GM18907 (cell line): Measurements from ENCODE around the gene MIR17HG.
"Not testable (repeated sequence)": the region's sequence is repeated elsewhere in the genome, so short reads cannot be mapped to it uniquely, and the experiment has no call there.

Source experiments
- ATAC-seq: cut with Tn5 transposase; IDR thresholded peaks from one replicate; pipeline ENCODE4 v1.9.1; 2021; ENCODE audit warnings: mild to moderate bottlenecking, moderate library complexity; ENCODE audit not compliant: unreplicated experiment

The MIR17HG gene

DNA sequence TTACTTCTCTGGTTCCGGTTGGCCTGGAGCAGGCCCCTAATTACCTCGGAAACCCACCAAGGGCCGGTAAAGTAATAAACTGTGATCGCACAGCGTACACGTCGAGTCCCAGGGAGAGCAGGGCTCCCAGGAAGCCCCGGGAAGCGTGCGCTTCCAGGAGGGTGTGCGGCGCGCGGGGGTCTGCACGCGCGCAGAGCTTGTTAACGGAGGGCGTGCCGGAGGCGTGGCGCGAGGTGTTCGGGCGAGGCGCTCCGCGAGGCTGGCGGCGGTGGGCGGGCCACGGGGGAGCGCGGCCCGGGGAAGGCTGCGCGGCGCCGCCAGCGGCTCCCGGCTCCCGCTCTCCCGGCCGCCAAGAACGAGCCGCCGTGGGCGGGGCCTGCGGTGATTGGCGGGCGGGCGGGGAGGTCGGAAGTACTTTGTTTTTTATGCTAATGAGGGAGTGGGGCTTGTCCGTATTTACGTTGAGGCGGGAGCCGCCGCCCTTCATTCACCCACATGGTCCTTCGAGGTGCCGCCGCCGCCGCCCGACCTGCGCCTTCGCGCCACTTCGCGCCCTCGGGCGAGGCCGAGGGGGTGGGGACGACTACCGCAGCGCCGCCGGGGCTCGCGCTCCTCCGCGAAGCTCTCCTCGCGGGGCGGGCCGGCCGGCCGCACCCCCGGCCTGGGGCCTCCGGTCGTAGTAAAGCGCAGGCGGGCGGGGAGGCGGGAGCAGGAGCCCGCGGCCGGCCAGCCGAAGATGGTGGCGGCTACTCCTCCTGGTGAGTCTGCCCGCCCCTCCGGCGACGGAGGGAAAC lies at the start of gene MIR17HG:
TSS of gene MIR17HG (plus strand) at position 486 of the 794 bp plus-strand sequence.
- ATAC-seq: peak; percentile 59

GRCh38 chr13:91298060-91298459 lies 49.4 kb upstream of the MIR17HG start:
- ATAC-seq: no peak

DNA sequence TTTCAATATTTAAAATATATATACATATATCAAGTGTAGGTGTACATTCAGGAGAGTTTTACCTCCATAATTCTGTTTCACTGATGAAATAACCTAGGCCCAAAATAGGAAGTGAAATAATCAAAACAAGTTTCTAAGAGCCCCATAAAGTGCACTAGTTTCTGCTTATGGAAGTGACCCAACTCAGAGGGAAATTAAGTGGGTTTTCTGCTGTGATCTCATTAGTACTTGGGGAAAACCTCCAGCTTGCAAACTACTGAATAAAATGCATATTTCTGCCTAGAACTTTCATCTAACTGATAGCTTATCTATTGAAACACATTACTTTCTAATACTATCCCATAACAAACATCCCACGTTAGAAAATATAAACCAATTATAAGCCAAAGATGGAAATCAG lies 45.4 kb upstream of the MIR17HG start:
- peak; percentile 95 for ATAC-seq

DNA sequence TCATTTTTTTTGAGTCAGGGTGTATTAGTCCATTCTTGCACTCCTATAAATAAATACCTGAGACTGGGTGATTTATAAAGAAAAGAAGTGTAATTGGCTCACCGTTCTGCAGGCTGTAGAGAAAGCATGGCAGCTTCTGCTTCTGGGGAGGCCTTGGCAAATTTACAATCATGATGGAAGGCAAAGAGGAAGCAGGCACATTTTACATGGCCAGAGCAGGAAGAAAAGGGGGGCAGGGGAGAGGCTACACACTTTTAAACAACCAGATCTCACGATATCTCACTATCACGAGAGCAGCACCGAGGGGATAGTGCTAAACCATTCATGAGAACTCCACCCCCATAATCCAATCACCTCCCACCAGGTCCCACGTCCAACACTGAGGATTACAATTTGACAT lies 44.5 kb upstream of the MIR17HG start:
- no peak for ATAC-seq

GRCh38 chr13:91304741-91305140 lies 42.7 kb upstream of the MIR17HG start:
- ATAC-seq: no peak

DNA sequence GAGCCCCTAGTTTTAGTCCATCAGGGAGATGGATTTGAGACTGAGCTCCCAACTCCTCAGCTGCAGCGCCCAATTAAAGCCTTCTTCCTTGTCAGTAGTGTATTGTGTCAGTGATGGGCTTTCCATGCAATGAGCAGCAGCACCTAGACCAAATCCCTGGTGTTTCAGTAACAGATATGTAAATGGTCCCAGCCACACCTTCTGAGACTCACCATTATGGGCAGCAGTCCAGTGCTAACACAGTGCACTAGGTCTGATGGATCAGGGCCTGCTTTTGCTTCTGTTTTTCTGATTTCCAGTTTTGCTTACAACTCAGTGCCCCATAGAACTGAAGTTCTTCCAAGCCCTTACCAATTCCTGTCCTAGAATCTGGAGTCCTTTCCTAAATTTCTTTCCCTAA lies 41.8 kb upstream of the MIR17HG start:
- ATAC-seq: no peak

DNA sequence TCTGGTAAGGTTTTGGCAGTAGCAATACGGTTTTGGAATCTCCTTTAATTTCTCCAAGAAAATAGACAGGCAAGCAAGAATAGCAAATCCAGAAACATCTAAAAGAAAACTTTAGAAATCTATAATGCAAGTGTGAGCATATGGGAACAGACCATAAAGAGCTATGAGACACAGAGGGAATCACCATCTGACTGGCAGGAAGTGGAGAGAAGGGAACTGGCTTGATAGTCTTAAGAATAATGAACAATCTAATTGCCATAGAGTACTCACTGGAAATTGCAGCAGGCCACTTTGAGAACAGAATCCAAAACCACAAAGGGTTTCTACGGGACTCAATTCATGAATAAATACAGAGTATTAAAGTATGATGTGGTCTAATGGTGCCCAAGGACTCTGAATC lies 39.6 kb upstream of the MIR17HG start:
- no peak for ATAC-seq

GRCh38 chr13:91308299-91308698 lies 39.2 kb upstream of the MIR17HG start:
- no peak for ATAC-seq

DNA sequence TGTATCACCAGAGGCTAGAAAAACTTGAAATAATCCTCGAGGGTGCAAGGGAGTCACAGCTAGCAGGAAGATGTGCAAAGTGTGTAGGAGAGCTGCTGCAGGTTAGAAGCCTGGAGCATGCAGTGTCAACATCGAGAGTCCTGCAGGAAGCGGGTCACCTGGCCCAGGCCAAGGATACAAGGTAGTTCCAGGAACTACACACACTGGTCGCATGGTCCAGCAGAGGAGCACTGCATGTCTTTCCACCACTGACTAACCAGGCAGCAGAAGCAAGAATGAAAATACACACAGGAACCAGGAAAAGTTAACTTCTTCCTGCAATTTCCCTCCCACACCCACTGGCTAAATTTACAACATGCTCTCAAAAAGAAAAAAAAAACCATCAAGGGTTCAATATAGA lies 36.0 kb upstream of the MIR17HG start:
- no peak for ATAC-seq

- peak; percentile 34 for ATAC-seq
Measured at GRCh38 chr13:91312324-91312723, 35.2 kb upstream of the MIR17HG start.

DNA sequence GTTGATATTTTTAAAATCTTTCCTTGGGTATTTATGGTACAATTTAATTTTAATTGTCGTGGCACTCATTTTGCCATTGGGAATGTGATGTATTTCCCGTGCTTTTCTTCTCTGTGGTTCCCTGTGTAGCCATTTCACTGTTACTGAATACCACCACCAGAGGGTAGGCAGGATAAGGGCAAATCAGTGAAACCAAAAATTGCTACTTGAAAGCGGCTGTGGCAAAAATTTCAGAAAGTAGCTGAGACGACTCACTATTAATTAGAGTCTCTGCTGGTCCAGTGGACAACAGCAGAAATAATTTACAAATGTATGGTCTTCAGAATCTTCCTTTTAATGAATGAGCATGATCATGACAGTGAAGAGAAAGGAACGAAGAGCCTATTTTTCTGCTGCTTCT lies 34.4 kb upstream of the MIR17HG start:
- peak; percentile 82 for ATAC-seq

DNA sequence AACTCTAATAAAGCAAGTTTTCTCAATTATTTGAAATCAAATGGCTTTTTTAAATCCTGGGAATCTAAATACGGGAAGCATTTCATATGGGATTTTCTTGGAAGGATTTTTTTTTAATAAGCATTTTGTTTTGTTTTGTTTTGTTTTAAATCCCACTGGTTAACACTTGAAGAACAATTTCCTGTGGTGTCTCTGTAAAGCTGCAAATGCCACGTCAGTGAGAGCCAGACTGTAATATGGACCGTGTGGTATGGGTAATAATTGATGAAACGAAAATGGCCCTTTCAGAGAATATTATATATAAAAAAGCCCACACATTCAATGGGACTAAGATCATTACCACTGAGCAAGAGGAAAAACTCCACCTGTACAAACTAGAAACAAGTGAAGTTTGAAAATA lies 33.9 kb upstream of the MIR17HG start:
- peak; percentile 85 for ATAC-seq

- no peak for ATAC-seq
Measured at GRCh38 chr13:91314888-91315287, 32.6 kb upstream of the MIR17HG start.

GRCh38 chr13:91318886-91319285 lies 28.6 kb upstream of the MIR17HG start:
- no peak for ATAC-seq

- no peak for ATAC-seq
Measured at GRCh38 chr13:91319996-91320395, 27.5 kb upstream of the MIR17HG start.

GRCh38 chr13:91320990-91321389 lies 26.5 kb upstream of the MIR17HG start:
- not testable (repeated sequence) for ATAC-seq

GRCh38 chr13:91323349-91323748 lies 24.1 kb upstream of the MIR17HG start:
- no peak for ATAC-seq

DNA sequence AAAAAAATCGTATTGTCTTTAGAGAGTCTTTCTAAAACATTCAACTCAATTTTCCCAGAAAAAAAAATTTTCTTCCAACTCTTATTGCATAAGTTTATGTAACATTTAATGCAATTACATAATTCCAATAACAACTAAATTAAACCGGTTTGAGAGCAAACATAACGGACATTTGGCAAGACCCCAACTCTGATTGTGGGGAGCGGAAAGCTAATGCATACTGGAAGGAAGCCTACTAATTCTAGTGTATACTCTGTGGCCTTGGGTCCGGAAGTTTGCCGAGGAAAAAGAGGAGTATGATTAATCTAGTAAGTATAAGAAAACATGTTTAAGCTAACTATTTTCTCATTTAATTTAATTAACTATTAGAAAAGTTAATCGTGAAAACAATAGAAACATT lies 21.3 kb upstream of the MIR17HG start:
- ATAC-seq: no peak

GRCh38 chr13:91328726-91329125 lies 18.8 kb upstream of the MIR17HG start:
- no peak for ATAC-seq

GRCh38 chr13:91329733-91330132 lies 17.8 kb upstream of the MIR17HG start:
- peak; percentile 53 for ATAC-seq

DNA sequence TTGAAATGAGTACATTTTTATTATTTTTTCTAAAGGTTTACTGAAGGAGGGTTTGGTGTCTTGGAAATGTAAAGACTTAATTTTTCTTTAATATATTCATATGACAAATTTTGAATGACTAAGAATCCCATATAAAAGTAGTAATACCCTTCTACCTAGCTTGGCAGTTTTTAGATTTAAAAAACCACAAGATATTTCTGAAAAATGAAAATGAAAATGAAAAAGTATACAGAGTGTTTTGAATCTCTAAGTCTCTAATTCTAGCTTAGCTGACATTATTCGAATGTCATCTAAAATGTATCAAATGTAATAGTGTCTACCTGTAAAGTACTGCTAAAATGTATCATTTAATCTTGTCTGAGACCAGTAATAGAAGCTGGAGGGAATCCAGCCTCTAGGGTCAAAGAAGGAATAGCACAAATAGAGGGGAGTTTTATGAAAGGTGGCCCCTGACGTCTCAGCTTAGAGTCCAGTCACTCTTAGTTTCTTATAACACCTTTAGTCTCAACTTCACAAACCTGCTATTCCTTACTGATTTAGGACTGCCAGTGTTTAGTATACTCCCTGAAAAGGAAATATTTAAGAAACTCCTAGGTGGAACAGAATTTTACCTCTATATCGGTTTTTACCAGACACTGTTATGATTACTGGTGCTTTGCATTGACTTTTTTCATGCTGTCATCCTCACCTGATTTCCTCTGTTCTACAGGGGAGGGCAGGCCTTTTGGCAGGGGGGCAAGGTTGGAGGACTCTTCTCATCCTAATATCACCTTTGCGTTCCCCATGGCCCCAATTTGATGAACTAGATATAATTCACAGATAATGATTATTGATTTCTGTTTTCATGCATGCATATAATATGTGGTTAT lies 16.2 kb upstream of the MIR17HG start:
- peak; percentile 75 for ATAC-seq

- no peak for ATAC-seq
Measured at GRCh38 chr13:91346062-91346461, 1.4 kb upstream of the MIR17HG start.
